ENCODE results near the gene GLS2. TPM values are rescaled to one million over a fixed set of nuclear protein-coding genes. Genes with fewer than 3 reads are reported as not detected.

The GLS2 gene
- total and polyA plus RNA-seq, 9 of the 15 experiments (the other 6 are each of a cell fraction or from before 2014, with no cell fraction given): 0.11 TPM; not detected in 8

- TF ChIP-seq CREB5 (CRISPR knock-in tag; IDR thresholded peaks at IDR 0.05): no peak
- TF ChIP-seq TAF15 (IDR thresholded peaks at IDR 0.05; ENCODE audit: low read depth, low read length): no peak
- TF ChIP-seq SNRNP70 (optimal IDR thresholded peaks at IDR 0.05; ENCODE audit: low read depth, low read length): no peak
- TF ChIP-seq ZNF280B (CRISPR knock-in tag; IDR thresholded peaks at IDR 0.05): no peak
- TF ChIP-seq CTCF (IDR thresholded peaks at IDR 0.05 in 2 of 3, conservative IDR thresholded peaks at IDR 0.05 in 1 of 3; ENCODE audit: insufficient read depth in 2 of 3, low read depth in 1 of 3, low read length in 3 of 3): 0 out of 6 replicates have a peak, but pooled peaks of 1 of the 3 experiments have one; percentile 15
- TF ChIP-seq ZNF197 (CRISPR knock-in tag; IDR thresholded peaks at IDR 0.05; ENCODE audit: low read depth): no peak
- no peak for TF ChIP-seq RUNX1 (IDR thresholded peaks at IDR 0.05; ENCODE audit: low read depth)
- peak; percentile 72; the same call in 1 of the 2 replicates for TF ChIP-seq FOXP1 (CRISPR knock-in tag; IDR thresholded peaks at IDR 0.05)
- TF ChIP-seq SREBF1 (IDR thresholded peaks at IDR 0.05; ENCODE audit: borderline replicate concordance, low read depth, low read length): no peak
- TF ChIP-seq PRMT5 (CRISPR knock-in tag; IDR thresholded peaks at IDR 0.05): no peak
- TF ChIP-seq ZNF24 (IDR thresholded peaks at IDR 0.05): no peak
- TF ChIP-seq TBL1XR1 (IDR thresholded peaks at IDR 0.05; ENCODE audit: low read length in 2 of 2): no peak
- TF ChIP-seq, protein P1, sequence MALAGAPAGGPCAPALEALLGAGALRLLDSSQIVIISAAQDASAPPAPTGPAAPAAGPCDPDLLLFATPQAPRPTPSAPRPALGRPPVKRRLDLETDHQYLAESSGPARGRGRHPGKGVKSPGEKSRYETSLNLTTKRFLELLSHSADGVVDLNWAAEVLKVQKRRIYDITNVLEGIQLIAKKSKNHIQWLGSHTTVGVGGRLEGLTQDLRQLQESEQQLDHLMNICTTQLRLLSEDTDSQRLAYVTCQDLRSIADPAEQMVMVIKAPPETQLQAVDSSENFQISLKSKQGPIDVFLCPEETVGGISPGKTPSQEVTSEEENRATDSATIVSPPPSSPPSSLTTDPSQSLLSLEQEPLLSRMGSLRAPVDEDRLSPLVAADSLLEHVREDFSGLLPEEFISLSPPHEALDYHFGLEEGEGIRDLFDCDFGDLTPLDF (CRISPR knock-in tag; IDR thresholded peaks at IDR 0.05): peak; percentile 99
- TF ChIP-seq KDM5B (IDR thresholded peaks at IDR 0.05; ENCODE audit: insufficient replicate concordance, low read depth, low read length): peak; percentile 92
- TF ChIP-seq BRF2 (IDR thresholded peaks at IDR 0.05; ENCODE audit: borderline replicate concordance, insufficient read depth, insufficient read length): no peak
- TF ChIP-seq RHOXF2B (CRISPR knock-in tag; conservative IDR thresholded peaks at IDR 0.05): no peak
- peak; percentile 23; the same call in 1 of the 2 replicates for TF ChIP-seq CEBPG (CRISPR knock-in tag; IDR thresholded peaks at IDR 0.05)
- TF ChIP-seq CEBPG (tag; conservative IDR thresholded peaks at IDR 0.05 in 1 of 2, IDR thresholded peaks at IDR 0.05 in 1 of 2): no peak
- TF ChIP-seq SMARCA4 (IDR thresholded peaks at IDR 0.05): no peak
- TF ChIP-seq ZNF699 (CRISPR knock-in tag; IDR thresholded peaks at IDR 0.05; ENCODE audit: insufficient replicate concordance): no peak
- TF ChIP-seq ZNF764 (CRISPR knock-in tag; IDR thresholded peaks at IDR 0.05; ENCODE audit: low read depth): no peak
Observed at GRCh38 chr12:56448860-56449621, 38.9 kb downstream of the GLS2 start, which contains the start of gene TIMELESS (continued).

Data from K562 (cell line).